H9 (cell line): Measurements from ENCODE around the gene PLK1. TPM values are rescaled to one million over a fixed set of nuclear protein-coding genes. Genes with fewer than 3 reads are reported as not detected.

Source experiments
- DNase-seq: peaks from one replicate; pipeline ENCODE4 v3.0.0-alpha.2; 2017
- H2AFZ ChIP-seq: one replicate; pipeline ENCODE4 v1.6.1; 2013; ENCODE audit warnings: mild to moderate bottlenecking, low read length, control low read depth, moderate library complexity
- H2AK5ac ChIP-seq: 2 replicates; pipeline ENCODE4 v1.6.1; 2013; ENCODE audit warnings: low read length, control low read depth, mixed read lengths; ENCODE audit not compliant: insufficient read length
- H2BK120ac ChIP-seq: one replicate; pipeline ENCODE4 v1.6.1; 2013; ENCODE audit warnings: low read depth, mild to moderate bottlenecking, low read length, control low read depth, inconsistent platforms; ENCODE audit not compliant: poor library complexity, severe bottlenecking
- H2BK12ac ChIP-seq: 2 replicates; pipeline ENCODE4 v1.6.1; 2013; ENCODE audit warnings: low read length, control low read depth, mixed read lengths, low read depth; ENCODE audit not compliant: insufficient read length
- H2BK15ac ChIP-seq: 2 replicates; pipeline ENCODE4 v1.6.1; 2013; ENCODE audit warnings: low read depth, low read length, control low read depth
- H2BK20ac ChIP-seq: one replicate; pipeline ENCODE4 v1.6.1; 2013; ENCODE audit warnings: low read depth, mild to moderate bottlenecking, low read length, control low read depth, inconsistent platforms; ENCODE audit not compliant: poor library complexity, severe bottlenecking
- H2BK5ac ChIP-seq: 2 replicates; pipeline ENCODE4 v1.6.1; 2013; ENCODE audit warnings: low read length, control low read depth, mixed read lengths; ENCODE audit not compliant: insufficient read length
- H3K14ac ChIP-seq: 2 replicates; pipeline ENCODE4 v1.6.1; 2013; ENCODE audit warnings: low read length, control low read depth; ENCODE audit not compliant: insufficient read depth
- H3K18ac ChIP-seq: 2 replicates; pipeline ENCODE4 v1.6.1; 2013; ENCODE audit warnings: low read depth, mild to moderate bottlenecking, mixed read lengths, low read length, control low read depth; ENCODE audit not compliant: insufficient read length
- H3K23ac ChIP-seq: 2 replicates; pipeline ENCODE4 v1.6.1; 2013; ENCODE audit warnings: low read length, control low read depth, mixed read lengths, low read depth; ENCODE audit not compliant: insufficient read length
- H3K23me2 ChIP-seq: 2 replicates; pipeline ENCODE4 v1.6.1; 2013; ENCODE audit warnings: low read depth, mild to moderate bottlenecking, mixed read lengths, low read length, control low read depth; ENCODE audit not compliant: insufficient read length, poor library complexity, severe bottlenecking
- H3K27ac ChIP-seq: 2 replicates; pipeline ENCODE4 v1.5.1; 2013; ENCODE audit warnings: low read length, control low read depth, mixed read lengths, low read depth; ENCODE audit not compliant: insufficient read length
- H3K27me3 ChIP-seq: 2 replicates; pipeline ENCODE4 v1.6.1; 2013; ENCODE audit warnings: low read length, control low read depth, inconsistent platforms; ENCODE audit not compliant: insufficient read depth
- H3K4ac ChIP-seq: 2 replicates; pipeline ENCODE4 v1.6.1; 2013; ENCODE audit warnings: low read depth, mild to moderate bottlenecking, control low read depth, inconsistent platforms, low read length, moderate library complexity
- H3K4me1 ChIP-seq: 2 replicates; pipeline ENCODE4 v1.6.1; 2013; ENCODE audit warnings: low read length, control low read depth, inconsistent platforms; ENCODE audit not compliant: insufficient read depth
- H3K4me2 ChIP-seq: 2 replicates; pipeline ENCODE4 v1.6.1; 2013; ENCODE audit warnings: low read length, control low read depth, mixed read lengths; ENCODE audit not compliant: insufficient read length, insufficient read depth
- H3K56ac ChIP-seq: 2 replicates; pipeline ENCODE4 v1.6.1; 2013; ENCODE audit warnings: low read depth, mild to moderate bottlenecking, mixed read lengths, low read length, control low read depth; ENCODE audit not compliant: insufficient read length
- H3K79me1 ChIP-seq: 2 replicates; pipeline ENCODE4 v1.6.1; 2013; ENCODE audit warnings: low read depth, mild to moderate bottlenecking, moderate library complexity, low read length, control low read depth, inconsistent platforms; ENCODE audit not compliant: insufficient read depth, poor library complexity, severe bottlenecking
- H3K79me2 ChIP-seq: 2 replicates; pipeline ENCODE4 v1.6.1; 2013; ENCODE audit warnings: low read length, control low read depth, inconsistent platforms; ENCODE audit not compliant: insufficient read depth
- H3K9ac ChIP-seq: 2 replicates; pipeline ENCODE4 v1.6.1; 2013; ENCODE audit warnings: low read length, control low read depth, mixed read lengths; ENCODE audit not compliant: insufficient read length; ENCODE audit errors: extremely low read depth
- H3K9me3 ChIP-seq: one replicate; pipeline ENCODE4 v1.6.1; 2013; ENCODE audit warnings: low read depth, low read length, inconsistent platforms; ENCODE audit not compliant: control insufficient read depth
- H3T11ph ChIP-seq: one replicate; pipeline ENCODE4 v1.6.1; 2013; ENCODE audit warnings: mild to moderate bottlenecking, low read length, control low read depth, inconsistent platforms
- H4K20me1 ChIP-seq: one replicate; pipeline ENCODE4 v1.6.1; 2013; ENCODE audit not compliant: control insufficient read depth, insufficient read length, insufficient read depth
- H4K5ac ChIP-seq: 2 replicates; pipeline ENCODE4 v1.6.1; 2013; ENCODE audit warnings: low read depth, mild to moderate bottlenecking, mixed read lengths, low read length, control low read depth; ENCODE audit not compliant: insufficient read length
- H4K8ac ChIP-seq: replicated peaks from 2 replicates; pipeline ENCODE4 v1.6.1; 2013; ENCODE audit warnings: low read length, control low read depth, mixed read lengths, low read depth; ENCODE audit not compliant: insufficient read length
- H4K91ac ChIP-seq: 2 replicates; pipeline ENCODE4 v1.6.1; 2013; ENCODE audit warnings: low read depth, mild to moderate bottlenecking, moderate library complexity, mixed read lengths, low read length, control low read depth; ENCODE audit not compliant: insufficient read length
- H3K27ac Mint-ChIP-seq, 3 experiments: 2 replicates in 2 of 3; 3 replicates in 1 of 3; pipeline ENCODE4 v1.8.0; 2020 to 2021; ENCODE audit warnings: mixed read lengths in 3 of 3, mild to moderate bottlenecking in 1 of 3, moderate library complexity in 1 of 3
- H3K27me3 Mint-ChIP-seq: 2 replicates; pipeline ENCODE4 v1.8.0; 2021; ENCODE audit warnings: low read depth, mild to moderate bottlenecking, moderate library complexity, mixed read lengths
- H3K36me3 Mint-ChIP-seq, 3 experiments: 2 replicates in 2 of 3; 3 replicates in 1 of 3; pipeline ENCODE4 v1.8.0; 2020 to 2021; ENCODE audit warnings: low read depth in 3 of 3, mixed read lengths in 3 of 3; ENCODE audit not compliant: insufficient read depth in 1 of 3
- H3K4me1 Mint-ChIP-seq, 2 experiments: 2 replicates each; pipeline ENCODE4 v1.8.0; 2020; ENCODE audit warnings: mixed read lengths in 2 of 2
- H3K4me3 Mint-ChIP-seq, 2 experiments: 2 replicates in 1 of 2; 3 replicates in 1 of 2; pipeline ENCODE4 v1.8.0; 2020 to 2021; ENCODE audit warnings: mild to moderate bottlenecking in 2 of 2, mixed read lengths in 2 of 2, moderate library complexity in 1 of 2
- H3K9me3 Mint-ChIP-seq, 2 experiments: 2 replicates in 1 of 2; 3 replicates in 1 of 2; pipeline ENCODE4 v1.8.0; 2020; ENCODE audit warnings: mild to moderate bottlenecking in 2 of 2, mixed read lengths in 2 of 2, moderate library complexity in 1 of 2
- CTCF ChIP-seq: fragments of 200-600 bp; sonication (generic); conservative IDR thresholded peaks from 3 replicates; pipeline ENCODE4 v1.8.0; 2021; ENCODE audit warnings: antibody characterized with exemption, mild to moderate bottlenecking
- WGBS: extraction: QIAGEN DNeasy Blood & Tissue Kit; methylation state at CpG from one replicate; pipeline ENCODE4 v1.1.7; 2013; ENCODE audit warnings: missing lambda C conversion rate, low lambda C conversion rate, mixed read lengths; ENCODE audit not compliant: insufficient read length; ENCODE audit errors: extremely low coverage; 5-methylcytosine and 5-hydroxymethylcytosine counted together
- total RNA-seq: library from RNA; stranded (reverse); gene quantifications from 2 replicates; pipeline ENCODE4 v1.2.1, GENCODE V29; 2021

PLK1 gene
- total RNA-seq, 1 experiment from 2014 or later: 140 TPM

GRCh38 chr16:23704772-23705516, 26.3 kb downstream of the PLK1 start:
- H3K9ac ChIP-seq: no peak overlapping the region

More at GRCh38 chr16:23704772-23705516, 26.3 kb downstream of the PLK1 start:
- TF ChIP-seq CTCF: no peak
- no peak overlapping the region for H3K4me3 Mint-ChIP-seq
- no peak overlapping the region for H4K8ac ChIP-seq
- DNase-seq: no peak
- no peak overlapping the region for H3K4me2 ChIP-seq
- no peaks in the 10 kb centered on the region for H3K79me2 ChIP-seq
- peaks cover 10 to 13% of the 10 kb centered on the region in 2 experiments for H3K9me3 Mint-ChIP-seq
- no peak overlapping the region for H2BK5ac ChIP-seq
- H3K79me1 ChIP-seq: no peaks in the 10 kb centered on the region
- H2BK12ac ChIP-seq: no peak overlapping the region
- no CpG with 5 or more reads among the region's 22 CpGs for WGBS
- H3K18ac ChIP-seq: no peak overlapping the region
- H4K91ac ChIP-seq: no peak overlapping the region
- no peak overlapping the region for H3K14ac ChIP-seq
- H3K4me1 Mint-ChIP-seq: peaks cover 11 to 13% of the 10 kb centered on the region in 2 experiments
- no peak overlapping the region for H2BK20ac ChIP-seq
- no peak overlapping the region for H2BK15ac ChIP-seq
- H3K27me3 Mint-ChIP-seq: peaks cover 17% of the 10 kb centered on the region
- no peaks in the 10 kb centered on the region for H3K23me2 ChIP-seq
- H3K36me3 Mint-ChIP-seq: peaks cover 4 to 26% (median 7%) of the 10 kb centered on the region in 3 experiments
- no peak overlapping the region for H4K5ac ChIP-seq
- no peaks in the 10 kb centered on the region for H3K4me1 ChIP-seq
- H3K27ac Mint-ChIP-seq: peak overlapping the region in 1 of 3 experiments; percentile 1; a peak in 1 of 7 replicates
- H3T11ph ChIP-seq: no peak overlapping the region
- no peak overlapping the region for H2BK120ac ChIP-seq
- H3K4ac ChIP-seq: no peak overlapping the region
- no peak overlapping the region for H3K23ac ChIP-seq
- H2AFZ ChIP-seq: no peak overlapping the region
- no peak overlapping the region for H3K27ac ChIP-seq
- no peaks in the 10 kb centered on the region for H4K20me1 ChIP-seq
- no peaks in the 10 kb centered on the region for H3K27me3 ChIP-seq
- no peak overlapping the region for H3K56ac ChIP-seq
- H2AK5ac ChIP-seq: no peak overlapping the region
- H3K9me3 ChIP-seq: peaks cover 5% of the 10 kb centered on the region
